HEK293T (cell line): ENCODE results near the gene SPIN1.

Experiments
- ARNT ChIP-seq: fragments of 450-650 bp; IDR thresholded peaks from 2 replicates; pipeline ENCODE4 v1.6.1; 2017; ENCODE audit warnings: mild to moderate bottlenecking
- BHLHE40 ChIP-seq: fragments of 450-650 bp; IDR thresholded peaks from 2 replicates; pipeline ENCODE4 v1.6.1; 2016; ENCODE audit warnings: mild to moderate bottlenecking, moderate library complexity, borderline replicate concordance
- FOXM1 ChIP-seq: fragments of 450-650 bp; IDR thresholded peaks from 2 replicates; pipeline ENCODE4 v1.6.1; 2017; ENCODE audit warnings: mild to moderate bottlenecking, borderline replicate concordance
- HDGF ChIP-seq: fragments of 450-650 bp; IDR thresholded peaks from 2 replicates; pipeline ENCODE4 v1.6.1; 2017; ENCODE audit warnings: antibody characterized with exemption, borderline replicate concordance

DNA sequence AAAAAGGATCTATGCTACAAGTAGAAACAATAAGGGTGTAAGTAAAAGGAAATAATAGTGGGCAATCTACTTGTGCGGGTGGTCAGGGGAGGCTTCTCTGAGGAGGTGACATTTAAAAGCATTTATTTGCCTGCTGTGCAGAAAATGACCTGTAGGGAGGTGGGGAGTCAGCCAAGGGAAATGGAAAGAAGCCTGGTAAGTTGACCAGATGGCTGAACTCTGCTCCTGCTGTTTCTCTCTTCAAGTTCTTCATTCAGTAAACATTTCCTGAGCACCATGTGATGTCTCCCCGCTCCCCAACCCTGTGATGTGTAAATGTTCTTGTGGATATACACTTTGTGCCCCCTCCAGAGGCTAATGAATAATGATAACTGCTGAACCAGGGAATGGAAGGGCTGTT lies 9.9 kb upstream of the SPIN1 start:
- TF ChIP-seq FOXM1, result no peak
- TF ChIP-seq ARNT, result no peak
- no peak for TF ChIP-seq HDGF
- no peak for TF ChIP-seq BHLHE40
